Measurements from ENCODE around the gene LAMA3. TPM values are rescaled to one million over a fixed set of nuclear protein-coding genes. Genes with fewer than 3 reads are reported as not detected.

Gene LAMA3
- total and polyA plus RNA-seq, 8 donors, result 4.3 to 182 (median 26.6) TPM

DNA sequence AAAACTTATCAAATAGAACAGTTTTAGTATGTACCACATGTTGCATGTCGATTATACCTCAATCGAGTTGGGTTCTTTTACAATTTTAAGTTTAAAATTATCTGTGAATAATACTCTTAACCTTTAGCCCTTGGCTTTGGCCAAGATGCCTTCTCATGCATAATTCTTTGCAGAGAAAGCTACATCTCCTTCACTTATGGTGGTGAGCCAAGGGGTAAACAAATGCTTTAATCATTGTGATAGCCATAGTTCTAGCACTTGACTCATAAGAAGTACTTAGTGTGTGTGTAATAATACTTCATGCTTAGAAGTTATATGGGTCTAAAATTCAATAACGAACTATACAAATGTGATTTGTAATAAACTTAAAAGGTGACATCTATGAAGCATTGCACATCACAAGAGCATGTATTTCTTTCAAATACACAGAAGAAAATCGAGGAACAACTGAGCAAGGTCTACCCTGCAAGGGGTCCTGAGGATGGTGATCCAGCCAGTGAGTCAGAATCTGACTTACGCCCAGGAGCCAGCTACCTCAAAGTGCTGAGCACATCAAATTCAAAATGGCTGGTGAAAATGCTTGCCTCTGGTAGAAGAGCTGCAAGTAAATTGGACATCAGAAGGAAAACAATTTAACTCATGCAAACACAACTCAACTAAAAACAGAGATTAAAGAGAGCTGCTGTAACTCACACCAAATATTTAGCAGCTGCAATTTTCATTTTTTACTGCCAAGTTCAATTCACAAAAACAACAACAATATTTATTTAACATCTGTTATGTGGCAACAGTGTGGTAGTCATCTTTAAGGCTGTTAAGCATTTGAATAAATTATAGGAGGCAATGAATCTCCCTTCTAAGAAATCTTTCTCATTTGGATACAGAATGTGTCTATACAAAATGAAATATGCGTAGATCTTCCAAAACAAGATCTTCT lies 301.5 kb downstream of the LAMA3 start:
- WGBS, 5 donors, result 76 to 88% (median 86%) methylated on average over 6 of the region's 6 CpGs
- TF ChIP-seq POLR2A (IDR thresholded peaks at IDR 0.05), result no peak
- TF ChIP-seq EP300 (IDR thresholded peaks at IDR 0.05), result no peak
- no peak for TF ChIP-seq CTCF (IDR thresholded peaks at IDR 0.05)
- no peak for TF ChIP-seq POLR2AphosphoS5 (IDR thresholded peaks at IDR 0.05)
- Histone ChIP-seq H3K4me1 (peaks cover 0 to 25% (median 12%) of the 10 kb centered on the region in 4 donors), H3K4me3 (no peak overlapping the region), H3K27ac (no peak overlapping the region), H3K9me3 (no peaks in the 10 kb centered on the region), H3K27me3 (no peaks in the 10 kb centered on the region), H3K36me3 (no peaks in the 10 kb centered on the region)
- DNase-seq, result no peak
- intact Hi-C loops (cut with DNase I; ENCODE audit: low total_unique reads), result loop anchor here (2.0 kb wide), 1 partner anchor 34 kb away; no protein-coding TSS in a partner anchor

DNA sequence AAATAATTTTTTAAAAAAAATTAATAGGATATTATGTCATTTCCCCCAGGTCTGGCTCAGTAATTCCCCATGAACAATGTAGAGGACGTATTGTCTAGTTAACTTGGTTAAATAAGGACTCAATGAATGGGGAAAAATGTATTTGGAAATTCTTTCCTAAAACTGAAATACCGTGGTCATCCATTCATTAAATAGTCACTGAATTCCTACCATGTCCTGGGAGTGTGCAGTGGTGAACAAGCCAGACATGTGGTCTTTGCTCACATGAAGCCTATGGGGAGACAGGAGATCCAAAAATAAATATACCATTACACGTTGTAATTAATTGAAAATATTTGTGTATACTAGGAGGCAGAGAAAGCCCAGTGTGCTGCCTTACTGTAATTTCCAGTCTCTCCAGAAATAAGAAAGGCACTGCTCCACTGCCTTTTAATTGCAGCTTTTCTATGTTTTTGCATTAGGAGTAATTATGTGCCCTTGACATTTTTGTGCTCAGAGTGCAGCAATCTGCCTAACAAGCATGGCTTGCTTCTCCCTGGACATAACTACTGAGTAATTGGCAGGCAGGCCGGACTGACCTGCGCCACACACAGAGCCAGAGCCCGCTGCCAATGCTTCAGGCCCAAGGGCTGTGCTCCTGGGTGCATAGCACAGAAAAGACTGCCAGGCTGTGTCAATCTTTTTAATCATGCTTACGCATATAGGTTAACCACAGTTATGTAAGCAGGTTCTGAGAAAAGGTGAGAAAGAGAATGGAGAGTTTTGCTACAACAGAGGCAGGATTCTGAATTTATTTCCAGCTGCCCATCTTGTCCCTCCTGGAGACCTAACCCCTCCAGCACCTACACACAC lies 303.1 kb downstream of the LAMA3 start:
- WGBS, 5 donors, result 26 to 48% (median 41%) methylated on average over 7 of the region's 7 CpGs

DNA sequence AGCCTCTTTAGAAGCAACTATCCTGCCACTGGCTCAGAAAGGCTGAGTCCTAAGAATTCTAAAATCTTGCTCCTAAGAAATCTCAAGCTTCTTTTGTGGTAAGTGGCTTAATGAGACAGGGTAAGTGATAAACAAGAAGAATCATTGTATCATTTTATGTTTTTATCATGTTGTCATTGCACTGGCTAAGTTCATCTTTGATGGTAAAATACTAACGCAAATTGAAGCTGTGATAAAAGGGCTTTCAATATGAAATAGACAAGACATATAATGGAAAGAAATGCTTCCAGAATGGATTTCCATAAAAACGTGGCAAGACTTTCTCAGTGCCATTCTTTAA lies 303.7 kb downstream of the LAMA3 start:
- Histone ChIP-seq H3K27me3 (no peaks in the 10 kb centered on the region), H3K4me1 (peaks cover 0 to 25% (median 12%) of the 10 kb centered on the region in 4 donors), H3K36me3 (no peaks in the 10 kb centered on the region), H3K27ac (peak overlapping the region; percentile 46 to 72 (median 58)), H3K9me3 (no peaks in the 10 kb centered on the region), H3K4me3 (no peak overlapping the region)
- TF ChIP-seq POLR2A (IDR thresholded peaks at IDR 0.05), result no peak
- DNase-seq, result no peak
- WGBS, 5 donors, result 49 to 83% (median 54%) methylated on average over 2 of the region's 2 CpGs
- intact Hi-C loops (cut with DNase I; ENCODE audit: low total_unique reads), result no loop called here

More for the DNA sequence above, 303.1 kb downstream of the LAMA3 start:
- Histone ChIP-seq H3K36me3 (no peaks in the 10 kb centered on the region), H3K4me1 (peaks cover 0 to 25% (median 12%) of the 10 kb centered on the region in 4 donors), H3K9me3 (no peaks in the 10 kb centered on the region), H3K27me3 (no peaks in the 10 kb centered on the region), H3K4me3 (no peak overlapping the region), H3K27ac (peak overlapping the region; percentile 46 to 72 (median 58))
- TF ChIP-seq EP300 (IDR thresholded peaks at IDR 0.05), result no peak
- no peak for TF ChIP-seq CTCF (IDR thresholded peaks at IDR 0.05)
- TF ChIP-seq POLR2AphosphoS5 (IDR thresholded peaks at IDR 0.05), result peak in 2 of 3 donors; percentile 49 to 61
- peak; percentile 48 to 83 for DNase-seq
- intact Hi-C loops (cut with DNase I; ENCODE audit: low total_unique reads), result no loop called here

- intact Hi-C loops (cut with DNase I; ENCODE audit: low total_unique reads), result no loop called here
- Histone ChIP-seq H3K36me3 (no peaks in the 10 kb centered on the region), H3K27ac (peak overlapping the region in 4 of 5 donors; percentile 4 to 57 (median 34)), H3K4me1 (peaks cover 0 to 39% (median 15%) of the 10 kb centered on the region in 4 donors), H3K9me3 (no peaks in the 10 kb centered on the region), H3K4me3 (no peak overlapping the region), H3K27me3 (no peaks in the 10 kb centered on the region)
- DNase-seq, result peak in 1 of 2 donors; percentile 76
- WGBS, 5 donors, result 6 to 17% (median 14%) methylated on average over 9 of the region's 9 CpGs
- TF ChIP-seq POLR2AphosphoS5 (IDR thresholded peaks at IDR 0.05), result peak in 1 of 3 donors; percentile 53
- TF ChIP-seq EP300 (IDR thresholded peaks at IDR 0.05), result no peak
Observed at GRCh38 chr18:23994361-23994902, 305.2 kb downstream of the LAMA3 start.

- intact Hi-C loops (cut with DNase I; ENCODE audit: low total_unique reads), result no loop called here
- Histone ChIP-seq H3K9me3 (no peaks in the 10 kb centered on the region), H3K27me3 (no peaks in the 10 kb centered on the region), H3K4me1 (peaks cover 0 to 42% (median 15%) of the 10 kb centered on the region in 4 donors), H3K27ac (peak overlapping the region in 1 of 5 donors; percentile 57), H3K36me3 (no peaks in the 10 kb centered on the region), H3K4me3 (no peak overlapping the region)
- no peak for DNase-seq
- no peak for TF ChIP-seq CTCF (IDR thresholded peaks at IDR 0.05)
- no peak for TF ChIP-seq EP300 (IDR thresholded peaks at IDR 0.05)
- TF ChIP-seq POLR2A (IDR thresholded peaks at IDR 0.05), result no peak
- no peak for TF ChIP-seq POLR2AphosphoS5 (IDR thresholded peaks at IDR 0.05)
- 92 to 96% (median 94%) methylated on average over 13 of the region's 13 CpGs for WGBS, 5 donors
Observed at GRCh38 chr18:23995180-23995579, 305.9 kb downstream of the LAMA3 start.
